K562 (cell line): ENCODE data around the gene MRPL4. TPM values are rescaled to one million over a fixed set of nuclear protein-coding genes. Genes with fewer than 3 reads are reported as not detected.

Source experiments
- BRCA1 ChIP-seq, 2 experiments: fragments of 450-650 bp in 1 of 2; sonication (generic) in 1 of 2; formaldehyde crosslinking in 1 of 2; IDR thresholded peaks; 2 replicates each; pipeline versions ENCODE4 v1.5.0 to v1.6.1; 2017 to 2020; ENCODE audit warnings: mild to moderate bottlenecking in 1 of 2, missing genetic modification reagents in 1 of 2
- CBX3 ChIP-seq, 2 experiments: IDR thresholded peaks; 1 replicate in 1 of 2; 2 replicates in 1 of 2; pipeline ENCODE4 v1.6.1; 2012; ENCODE audit warnings: inconsistent platforms in 2 of 2, low read length in 2 of 2, borderline replicate concordance in 1 of 2, control low read depth in 1 of 2
- CXXC5 ChIP-seq: fragments of 250-450 bp; sonication (Bioruptor Pico); IDR thresholded peaks from 2 replicates; pipeline ENCODE4 v1.8.0; 2022; ENCODE audit warnings: inconsistent platforms, mild to moderate bottlenecking, moderate library complexity
- ETS1 ChIP-seq: conservative IDR thresholded peaks from 2 replicates; pipeline ENCODE4 v1.6.1; 2011; ENCODE audit warnings: low read depth, mild to moderate bottlenecking, low read length; ENCODE audit not compliant: control insufficient read depth
- ILK ChIP-seq: fragments of 450-650 bp; IDR thresholded peaks from 2 replicates; pipeline ENCODE4 v1.6.1; 2016; ENCODE audit warnings: missing genetic modification characterization, low read depth, mild to moderate bottlenecking, missing compliant biosample characterization, moderate library complexity, borderline replicate concordance
- IRF2 ChIP-seq: sonication (generic); formaldehyde crosslinking; IDR thresholded peaks from 2 replicates; pipeline ENCODE4 v1.8.1; 2022; ENCODE audit warnings: mild to moderate bottlenecking, missing genetic modification reagents
- MAFG ChIP-seq: fragments of 450-650 bp; conservative IDR thresholded peaks from 2 replicates; pipeline ENCODE4 v1.6.1; 2016; ENCODE audit warnings: missing genetic modification characterization, missing compliant biosample characterization
- MAFK ChIP-seq: IDR thresholded peaks from 2 replicates; pipeline ENCODE4 v1.6.1; 2011; ENCODE audit warnings: low read length, improper control_type of control experiment
- NFATC3 ChIP-seq: fragments of 450-650 bp; IDR thresholded peaks from 2 replicates; pipeline ENCODE4 v1.6.1; 2017; ENCODE audit warnings: mild to moderate bottlenecking
- RUNX1 ChIP-seq: sonication (generic); IDR thresholded peaks from 2 replicates; pipeline ENCODE4 v1.6.1; 2016; ENCODE audit warnings: antibody characterized with exemption, low read depth
- SPI1 ChIP-seq: IDR thresholded peaks from 2 replicates; pipeline ENCODE4 v1.6.1; 2011; ENCODE audit warnings: low read depth, low read length, control low read depth, borderline replicate concordance
- ZNF696 ChIP-seq: fragments of 250-450 bp; sonication (Bioruptor Pico); conservative IDR thresholded peaks from 2 replicates; pipeline ENCODE4 v1.4.0; 2020; ENCODE audit warnings: mild to moderate bottlenecking, moderate library complexity
- ZNF75A ChIP-seq: fragments of 450-650 bp; formaldehyde crosslinking; IDR thresholded peaks from 2 replicates; pipeline ENCODE4 v1.4.0; 2020; ENCODE audit warnings: mild to moderate bottlenecking
- polyA plus RNA-seq, 8 experiments: library from polyadenylated mRNA; depleted of rRNA in 4 of 8; stranded (reverse) in 5 of 8; unstranded in 3 of 8; fragments of >200 nt; fragmentation: Nextera tagmentation in 2 of 8; fragmentation: Illumina TruSeq in 1 of 8; extraction: Ambion mirVana in 2 of 8; extraction: Trizol in 1 of 8; gene quantifications; 2 replicates each; pipeline versions ENCODE4 v1.2.1 to v1.2.3, GENCODE V29; 2011 to 2014; ENCODE audit warnings: inconsistent platforms in 1 of 8, missing spikeins in 1 of 8
- total RNA-seq, 7 experiments: library from RNA; depleted of rRNA in 6 of 7; stranded (reverse); fragments of >200 nt in 6 of 7; fragmentation: Illumina TruSeq in 2 of 7; extraction: Trizol in 2 of 7; gene quantifications; 2 replicates each; pipeline versions ENCODE4 v1.2.1 to v1.2.3, GENCODE V29; 2011 to 2021; ENCODE audit warnings: low replicate concordance in 1 of 7
- TF ChIP-seq, protein P1 (sequence below), 2 experiments: IDR thresholded peaks; 2 replicates each; pipeline ENCODE4 v1.6.1; 2012; ENCODE audit warnings: improper control_type of control experiment in 2 of 2, low read depth in 2 of 2, low read length in 2 of 2, borderline replicate concordance in 1 of 2

The MRPL4 gene
- total and polyA plus RNA-seq, 9 of the 15 experiments (the other 6 are each of a cell fraction or from before 2014, with no cell fraction given): 1.4 to 239 (median 64.9) TPM

DNA sequence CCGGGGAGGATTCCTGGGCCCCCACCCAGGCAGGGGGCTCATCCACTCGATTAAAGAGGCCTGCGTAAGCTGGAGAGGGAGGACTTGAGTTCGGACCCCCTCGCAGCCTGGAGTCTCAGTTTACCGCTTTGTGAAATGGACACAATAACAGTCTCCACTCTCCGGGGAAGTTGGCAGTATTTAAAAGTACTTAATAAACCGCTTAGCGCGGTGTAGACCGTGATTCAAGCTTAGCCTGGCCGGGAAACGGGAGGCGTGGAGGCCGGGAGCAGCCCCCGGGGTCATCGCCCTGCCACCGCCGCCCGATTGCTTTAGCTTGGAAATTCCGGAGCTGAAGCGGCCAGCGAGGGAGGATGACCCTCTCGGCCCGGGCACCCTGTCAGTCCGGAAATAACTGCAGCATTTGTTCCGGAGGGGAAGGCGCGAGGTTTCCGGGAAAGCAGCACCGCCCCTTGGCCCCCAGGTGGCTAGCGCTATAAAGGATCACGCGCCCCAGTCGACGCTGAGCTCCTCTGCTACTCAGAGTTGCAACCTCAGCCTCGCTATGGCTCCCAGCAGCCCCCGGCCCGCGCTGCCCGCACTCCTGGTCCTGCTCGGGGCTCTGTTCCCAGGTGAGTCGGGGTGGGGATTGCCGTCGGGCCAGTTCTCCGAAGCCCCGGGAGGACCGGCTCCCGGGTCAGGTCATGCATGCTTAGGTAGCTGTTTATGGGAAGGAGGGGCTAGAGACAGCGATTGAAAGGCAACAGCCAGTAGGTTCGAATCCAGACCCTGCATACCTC lies 18.8 kb downstream of the MRPL4 start, which contains the start of gene ICAM1 (continued):
- TF ChIP-seq BRCA1 (IDR thresholded peaks at IDR 0.05) (no peak), BRCA1 (CRISPR knock-in tag; IDR thresholded peaks at IDR 0.05) (no peak), ZNF696 (CRISPR knock-in tag) (no peak), IRF2 (no peak), NFATC3 (no peak), MAFK (no peak), SPI1 (no peak), ILK (no peak), CXXC5 (CRISPR knock-in tag) (peak; percentile 82), CBX3 (IDR thresholded peaks at IDR 0.05; ENCODE audit: borderline replicate concordance in 1 of 2, low read length in 2 of 2) (no peak; a peak in 1 of 3 replicates), MAFG (no peak), RUNX1 (no peak), ZNF75A (CRISPR knock-in tag) (no peak), ETS1 (no peak)
- TF ChIP-seq, protein P1, sequence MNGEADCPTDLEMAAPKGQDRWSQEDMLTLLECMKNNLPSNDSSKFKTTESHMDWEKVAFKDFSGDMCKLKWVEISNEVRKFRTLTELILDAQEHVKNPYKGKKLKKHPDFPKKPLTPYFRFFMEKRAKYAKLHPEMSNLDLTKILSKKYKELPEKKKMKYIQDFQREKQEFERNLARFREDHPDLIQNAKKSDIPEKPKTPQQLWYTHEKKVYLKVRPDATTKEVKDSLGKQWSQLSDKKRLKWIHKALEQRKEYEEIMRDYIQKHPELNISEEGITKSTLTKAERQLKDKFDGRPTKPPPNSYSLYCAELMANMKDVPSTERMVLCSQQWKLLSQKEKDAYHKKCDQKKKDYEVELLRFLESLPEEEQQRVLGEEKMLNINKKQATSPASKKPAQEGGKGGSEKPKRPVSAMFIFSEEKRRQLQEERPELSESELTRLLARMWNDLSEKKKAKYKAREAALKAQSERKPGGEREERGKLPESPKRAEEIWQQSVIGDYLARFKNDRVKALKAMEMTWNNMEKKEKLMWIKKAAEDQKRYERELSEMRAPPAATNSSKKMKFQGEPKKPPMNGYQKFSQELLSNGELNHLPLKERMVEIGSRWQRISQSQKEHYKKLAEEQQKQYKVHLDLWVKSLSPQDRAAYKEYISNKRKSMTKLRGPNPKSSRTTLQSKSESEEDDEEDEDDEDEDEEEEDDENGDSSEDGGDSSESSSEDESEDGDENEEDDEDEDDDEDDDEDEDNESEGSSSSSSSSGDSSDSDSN (IDR thresholded peaks at IDR 0.05; ENCODE audit: borderline replicate concordance in 1 of 2, low read depth in 2 of 2, low read length in 2 of 2): peak; percentile 61 to 75; a peak in 3 of 4 replicates
